ENCODE results near the gene PSMB2. TPM values are rescaled to one million over a fixed set of nuclear protein-coding genes. Genes with fewer than 3 reads are reported as not detected.
A peak's percentile ranks its signal among the peaks of the same experiment; 100 is the strongest.

PSMB2 gene
- total and polyA plus RNA-seq, 2 of the 8 experiments (the other 6 are each of a cell fraction or from before 2014, with no cell fraction given): 91.4 to 101 TPM

DNA sequence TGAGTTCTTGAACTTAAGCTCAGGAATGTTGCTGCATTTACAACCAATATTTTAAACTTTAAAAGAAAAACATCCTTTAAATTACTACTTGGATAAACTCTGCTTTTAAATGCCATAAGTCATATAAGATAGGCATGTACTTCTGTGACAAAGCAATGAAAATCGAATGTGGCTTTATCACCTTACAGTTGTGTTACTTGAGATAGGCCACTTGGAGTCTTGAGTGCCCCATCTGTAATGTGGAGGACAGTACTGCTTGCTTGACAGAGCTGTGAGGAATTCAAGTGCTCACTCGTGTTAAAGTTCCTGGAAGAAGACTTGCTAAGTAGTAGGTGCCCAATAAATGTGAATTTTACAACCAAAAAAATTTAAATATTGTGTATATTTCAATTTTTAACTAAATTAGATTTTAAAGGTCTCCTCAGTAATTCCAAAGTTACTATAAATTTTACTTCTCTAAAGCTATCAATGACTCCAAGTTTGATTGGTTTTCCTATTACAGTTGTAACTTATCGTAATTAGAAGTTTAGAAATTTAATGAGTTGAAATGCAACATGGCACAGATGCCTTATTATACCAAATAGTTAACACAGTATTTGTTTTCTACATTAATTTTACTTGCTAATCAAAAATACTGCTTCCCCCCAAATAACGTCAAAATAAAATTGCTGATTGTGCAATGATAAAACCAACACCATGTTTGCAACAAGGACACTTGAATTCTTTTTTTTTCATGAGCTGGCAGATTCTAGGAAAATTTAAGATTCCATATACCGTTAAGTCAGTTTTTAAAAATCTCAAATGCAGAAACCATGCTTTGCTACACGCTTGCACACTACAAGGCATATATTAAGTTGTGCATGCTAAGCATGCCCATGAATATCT lies 21.8 kb downstream of the PSMB2 start:
- Histone ChIP-seq H3K79me2 (ENCODE audit: control insufficient read depth in 1 of 2, insufficient read depth in 2 of 2, low read length in 2 of 2) (peaks cover 0 to 38% of the 10 kb centered on the region in 2 experiments; a peak in 2 of 4 replicates), H2BK120ac (replicated peaks; ENCODE audit: low read depth, low read length) (no peak overlapping the region), H3K36me3 (ENCODE audit: control insufficient read depth in 2 of 4, insufficient read depth in 4 of 4, low read length in 3 of 4) (peaks cover 0 to 24% (median 7%) of the 10 kb centered on the region in 4 experiments; a peak in 4 of 8 replicates), H4K20me1 (replicated peaks in 1 of 2; ENCODE audit: control insufficient read depth in 1 of 2, insufficient read depth in 2 of 2, low read length in 2 of 2) (peaks cover 9 to 19% of the 10 kb centered on the region in 2 experiments), H3K4me1 (replicated peaks in 1 of 4; ENCODE audit: control insufficient read depth in 3 of 4, insufficient read depth in 4 of 4, low read length in 3 of 4) (peaks cover 7 to 17% (median 13%) of the 10 kb centered on the region in 4 experiments), H3K4me2 (ENCODE audit: insufficient read depth in 1 of 2, low read depth in 2 of 2, low read length in 2 of 2) (no peak overlapping the region), H2BK12ac (ENCODE audit: low read depth, low read length) (no peak overlapping the region), H3K4me3 (ENCODE audit: extremely low read depth in 1 of 4, insufficient read depth in 2 of 4, low read depth in 3 of 4, low read length in 4 of 4) (no peak overlapping the region), H3K4ac (replicated peaks; ENCODE audit: insufficient read length, low read depth, low read length) (no peak overlapping the region), H4K8ac (ENCODE audit: extremely low read depth, insufficient read depth, low read length) (no peak overlapping the region), H3K14ac (ENCODE audit: insufficient read length) (no peak overlapping the region), H2BK15ac (ENCODE audit: low read length) (no peak overlapping the region), H3K9me3 (ENCODE audit: insufficient read depth in 2 of 2, low read depth in 1 of 2, low read length in 1 of 2) (no peaks in the 10 kb centered on the region), H2BK20ac (ENCODE audit: low read length) (no peak overlapping the region), H4K5ac (ENCODE audit: insufficient read length, low read depth, low read length) (no peak overlapping the region), H4K91ac (replicated peaks; ENCODE audit: insufficient read length, low read length) (no peak overlapping the region), H3K27ac (ENCODE audit: low read depth, low read length) (no peak overlapping the region), H3K9ac (replicated peaks in 1 of 4; ENCODE audit: extremely low read depth in 1 of 4, low read depth in 3 of 4, low read length in 3 of 4) (no peak overlapping the region), H3K18ac (ENCODE audit: extremely low read depth, low read length) (no peak overlapping the region), H2AK5ac (ENCODE audit: low read depth, low read length) (no peak overlapping the region), H3K56ac (replicated peaks; ENCODE audit: insufficient read length, low read depth, low read length) (no peak overlapping the region), H3K23ac (ENCODE audit: insufficient read length) (no peak overlapping the region), H3K23me2 (ENCODE audit: low read depth, low read length) (no peaks in the 10 kb centered on the region), H2AFZ (ENCODE audit: low read length) (no peak overlapping the region), H3K79me1 (ENCODE audit: low read depth, low read length) (peaks cover 4% of the 10 kb centered on the region), H2BK5ac (ENCODE audit: low read depth, low read length) (no peak overlapping the region), H3K27me3 (replicated peaks in 1 of 4; ENCODE audit: control insufficient read depth in 3 of 4, extremely low read depth in 1 of 4, insufficient read depth in 3 of 4, low read length in 3 of 4) (no peaks in the 10 kb centered on the region)
- no peak for DNase-seq (ENCODE audit: low read depth in 1 of 2, low spot score in 2 of 2)
- ChIA-PET CTCF (ENCODE audit: partially characterized antibody) (interaction anchor here (0.6 to 2.3 kb wide), 11 partner anchors 9 to 160 kb away, joined by 3 to 10 read pairs (median 3); no protein-coding TSS in a partner anchor), POLR2A (ENCODE audit: partially characterized antibody) (interaction anchor here (0.9 to 1.1 kb wide), 5 partner anchors 9 to 138 kb away, joined by 3 to 6 read pairs (median 3); no protein-coding TSS in a partner anchor)
- TF ChIP-seq CEBPB (IDR thresholded peaks at IDR 0.05; ENCODE audit: low read depth, low read length) (no peak; the same call in 1 of the 2 replicates), RAD21 (IDR thresholded peaks at IDR 0.05 in 1 of 2, conservative IDR thresholded peaks at IDR 0.05 in 1 of 2; ENCODE audit: low read depth in 2 of 2, low read length in 2 of 2) (0 out of 4 replicates have a peak, but pooled peaks of 1 of the 2 experiments have one; percentile 1)
- WGBS, 2 experiments (ENCODE audit: extremely low coverage in 1 of 2, insufficient coverage in 1 of 2, insufficient read length in 1 of 2, insufficient replicate concordance in 2 of 2, low coverage in 1 of 2, low lambda C conversion rate in 2 of 2, missing lambda C conversion rate in 1 of 2): 92% methylated on average over 6 of the region's 6 CpGs; no CpG with 5 or more reads in 1 of the 2 experiments
- no peak for FAIRE-seq

Measured in H1 (cell line).